ENCODE data around the gene SRD5A3. TPM values are rescaled to one million over a fixed set of nuclear protein-coding genes. Genes with fewer than 3 reads are reported as not detected.

Gene SRD5A3
- total and polyA plus RNA-seq, 10 of the 15 experiments (the other 5 are each of a cell fraction or from before 2014, with no cell fraction given), result 1.6 to 20.4 (median 6.1) TPM

- TF ChIP-seq ZBTB11 (CRISPR knock-in tag; IDR thresholded peaks at IDR 0.05) (no peak), GATAD2B (conservative IDR thresholded peaks at IDR 0.05; ENCODE audit: low read depth) (0 out of 2 replicates have a peak, but pooled peaks have one; percentile 74), ATF7 (IDR thresholded peaks at IDR 0.05; ENCODE audit: low read depth) (no peak), SIX5 (IDR thresholded peaks at IDR 0.05; ENCODE audit: low read depth, low read length, severe bottlenecking) (no peak), ZNF592 (IDR thresholded peaks at IDR 0.05) (no peak), BMI1 (IDR thresholded peaks at IDR 0.05; ENCODE audit: borderline replicate concordance) (no peak), ZNF384 (IDR thresholded peaks at IDR 0.05; ENCODE audit: borderline replicate concordance, low read depth, low read length) (no peak), ASH2L (IDR thresholded peaks at IDR 0.05; ENCODE audit: borderline replicate concordance, low read depth) (no peak), BCL11A (IDR thresholded peaks at IDR 0.05; ENCODE audit: low read depth, low read length) (no peak), JUNB (IDR thresholded peaks at IDR 0.05) (no peak), CHD2 (IDR thresholded peaks at IDR 0.05; ENCODE audit: borderline replicate concordance, low read depth, low read length) (0 out of 2 replicates have a peak, but pooled peaks have one; percentile 37), MXI1 (IDR thresholded peaks at IDR 0.05; ENCODE audit: low read depth, low read length) (peak; percentile 22; the same call in 1 of the 2 replicates), IKZF2 (IDR thresholded peaks at IDR 0.05) (no peak), POLR2AphosphoS5 (IDR thresholded peaks at IDR 0.05; ENCODE audit: low read length) (no peak), IKZF1 (conservative IDR thresholded peaks at IDR 0.05) (0 out of 2 replicates have a peak, but pooled peaks have one; percentile 4), MYB (IDR thresholded peaks at IDR 0.05; ENCODE audit: borderline replicate concordance, low read depth, low read length) (no peak), STAT3 (IDR thresholded peaks at IDR 0.05; ENCODE audit: low read depth, low read length) (no peak), RCOR1 (conservative IDR thresholded peaks at IDR 0.05; ENCODE audit: low read depth, low read length) (0 out of 2 replicates have a peak, but pooled peaks have one; percentile 64), SRF (IDR thresholded peaks at IDR 0.05; ENCODE audit: low read depth in 2 of 2, low read length in 2 of 2) (0 out of 4 replicates have a peak, but pooled peaks of 1 of the 2 experiments have one; percentile 21), ZNF207 (IDR thresholded peaks at IDR 0.05; ENCODE audit: borderline replicate concordance) (no peak)
- TF ChIP-seq, protein P1, sequence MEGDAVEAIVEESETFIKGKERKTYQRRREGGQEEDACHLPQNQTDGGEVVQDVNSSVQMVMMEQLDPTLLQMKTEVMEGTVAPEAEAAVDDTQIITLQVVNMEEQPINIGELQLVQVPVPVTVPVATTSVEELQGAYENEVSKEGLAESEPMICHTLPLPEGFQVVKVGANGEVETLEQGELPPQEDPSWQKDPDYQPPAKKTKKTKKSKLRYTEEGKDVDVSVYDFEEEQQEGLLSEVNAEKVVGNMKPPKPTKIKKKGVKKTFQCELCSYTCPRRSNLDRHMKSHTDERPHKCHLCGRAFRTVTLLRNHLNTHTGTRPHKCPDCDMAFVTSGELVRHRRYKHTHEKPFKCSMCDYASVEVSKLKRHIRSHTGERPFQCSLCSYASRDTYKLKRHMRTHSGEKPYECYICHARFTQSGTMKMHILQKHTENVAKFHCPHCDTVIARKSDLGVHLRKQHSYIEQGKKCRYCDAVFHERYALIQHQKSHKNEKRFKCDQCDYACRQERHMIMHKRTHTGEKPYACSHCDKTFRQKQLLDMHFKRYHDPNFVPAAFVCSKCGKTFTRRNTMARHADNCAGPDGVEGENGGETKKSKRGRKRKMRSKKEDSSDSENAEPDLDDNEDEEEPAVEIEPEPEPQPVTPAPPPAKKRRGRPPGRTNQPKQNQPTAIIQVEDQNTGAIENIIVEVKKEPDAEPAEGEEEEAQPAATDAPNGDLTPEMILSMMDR (IDR thresholded peaks at IDR 0.05 in 2 of 3, conservative IDR thresholded peaks at IDR 0.05 in 1 of 3; ENCODE audit: control insufficient read depth in 2 of 3, extremely low read depth in 1 of 3, insufficient read depth in 1 of 3, low read depth in 3 of 3, low read length in 3 of 3), result no peak
Observed at GRCh38 chr4:55396308-55397125, 50.5 kb downstream of the SRD5A3 start (continued).

All from GM12878 (cell line).